ACHN (cell line): ENCODE measurements around the gene TMEM168.
"Not testable (repeated sequence)": the region's sequence is repeated elsewhere in the genome, so short reads cannot be mapped to it uniquely, and the experiment has no call there.

Experiments used
- DNase-seq: peaks from one replicate; pipeline ENCODE4 v3.0.0-alpha.2; 2015
- in situ Hi-C: cut with HindIII; loops from 2 replicates; pipeline ENCODE4 v1.10.0; 2017; ENCODE audit warnings: low sequenced_read_pairs, low pct_ligation_motif_present, low pct_unique_long_range_greater_than_20kb

Gene TMEM168, protein sequence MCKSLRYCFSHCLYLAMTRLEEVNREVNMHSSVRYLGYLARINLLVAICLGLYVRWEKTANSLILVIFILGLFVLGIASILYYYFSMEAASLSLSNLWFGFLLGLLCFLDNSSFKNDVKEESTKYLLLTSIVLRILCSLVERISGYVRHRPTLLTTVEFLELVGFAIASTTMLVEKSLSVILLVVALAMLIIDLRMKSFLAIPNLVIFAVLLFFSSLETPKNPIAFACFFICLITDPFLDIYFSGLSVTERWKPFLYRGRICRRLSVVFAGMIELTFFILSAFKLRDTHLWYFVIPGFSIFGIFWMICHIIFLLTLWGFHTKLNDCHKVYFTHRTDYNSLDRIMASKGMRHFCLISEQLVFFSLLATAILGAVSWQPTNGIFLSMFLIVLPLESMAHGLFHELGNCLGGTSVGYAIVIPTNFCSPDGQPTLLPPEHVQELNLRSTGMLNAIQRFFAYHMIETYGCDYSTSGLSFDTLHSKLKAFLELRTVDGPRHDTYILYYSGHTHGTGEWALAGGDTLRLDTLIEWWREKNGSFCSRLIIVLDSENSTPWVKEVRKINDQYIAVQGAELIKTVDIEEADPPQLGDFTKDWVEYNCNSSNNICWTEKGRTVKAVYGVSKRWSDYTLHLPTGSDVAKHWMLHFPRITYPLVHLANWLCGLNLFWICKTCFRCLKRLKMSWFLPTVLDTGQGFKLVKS

DNA sequence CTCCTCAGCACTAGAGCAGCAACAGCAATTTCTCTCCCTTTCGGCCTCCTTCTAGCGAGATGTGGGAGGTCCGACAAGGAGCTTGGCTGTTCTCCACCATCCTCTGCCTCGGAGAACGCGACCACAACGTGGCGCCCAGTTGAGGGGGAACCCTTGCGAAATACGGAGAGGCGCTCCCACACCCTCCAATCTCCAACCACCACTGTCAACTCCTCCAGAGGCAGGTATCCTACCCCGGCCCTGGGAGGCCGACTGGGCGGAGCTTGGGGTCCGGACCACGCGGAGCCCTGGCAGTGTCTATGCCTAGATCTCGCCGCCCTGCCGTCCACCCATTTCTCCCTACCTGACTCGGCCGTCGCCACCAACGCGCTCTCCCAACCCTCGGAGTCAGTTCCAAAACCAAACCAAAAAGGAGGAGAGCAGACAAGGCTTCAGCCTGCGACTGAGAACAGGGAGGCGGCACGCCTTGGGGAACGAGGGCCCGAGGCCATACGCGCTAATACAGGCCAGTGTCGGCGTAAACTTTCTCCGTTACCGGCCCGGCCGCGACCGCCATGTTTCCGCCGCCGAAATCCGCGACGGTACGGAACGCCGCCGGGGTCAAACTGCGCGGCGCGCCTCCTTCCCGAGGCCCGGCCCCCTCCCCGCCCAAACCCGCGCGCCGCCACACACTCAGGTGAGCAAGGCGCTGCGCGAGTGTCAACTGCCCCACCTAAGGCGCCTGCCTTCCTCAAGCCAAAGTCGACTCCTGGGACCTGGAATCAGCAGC lies at the start of gene TMEM168:
TMEM168 (minus strand) TSS at position 577 of the 769 bp plus-strand sequence. CDS start 5,568 bp downstream, outside the sequence.
- in situ Hi-C loops = no loop called here
- peak; percentile 85 for DNase-seq

- DNase-seq, in situ Hi-C loops: not testable (repeated sequence)
Measured at GRCh38 chr7:112835928-112836327, 45.7 kb upstream of the TMEM168 start.

DNA sequence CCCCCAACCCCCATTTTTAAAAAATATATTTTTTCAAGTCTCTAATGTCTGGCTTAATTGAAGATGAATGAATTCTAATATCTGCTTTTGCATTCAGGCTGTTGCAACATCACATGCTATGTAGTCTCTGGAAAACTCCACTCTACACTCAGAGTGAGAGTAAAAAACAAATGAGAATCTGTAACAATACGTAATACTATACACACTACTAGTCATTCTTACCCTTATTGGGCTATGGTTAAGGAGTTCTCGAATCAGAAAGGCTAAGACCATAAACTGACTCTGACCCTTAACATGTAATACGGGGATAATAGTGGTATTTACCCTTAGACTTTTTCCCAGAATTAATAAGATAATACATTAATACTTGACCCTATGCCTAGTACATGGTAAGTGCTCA lies 42.9 kb upstream of the TMEM168 start:
- no peak for DNase-seq
- in situ Hi-C loops = no loop called here

DNA sequence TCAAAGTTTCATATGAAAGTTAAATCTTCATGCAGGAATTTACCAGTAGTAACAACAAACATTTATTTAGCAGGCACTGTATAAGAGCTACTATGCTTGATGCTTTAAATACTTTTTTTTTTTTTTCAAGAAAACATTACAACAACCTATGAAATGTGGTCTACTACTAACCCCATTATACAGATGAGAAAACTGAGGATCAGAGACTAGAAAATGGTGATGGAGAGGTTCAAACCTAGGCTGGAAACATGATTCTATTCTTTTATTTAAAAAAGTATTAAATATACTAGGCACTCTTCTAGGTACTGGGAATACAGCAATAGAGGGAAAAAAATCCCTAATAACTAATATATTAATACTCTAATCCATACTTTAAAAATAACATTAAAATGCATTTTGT lies 40.6 kb upstream of the TMEM168 start:
- DNase-seq = no peak
- in situ Hi-C loops = no loop called here

DNA sequence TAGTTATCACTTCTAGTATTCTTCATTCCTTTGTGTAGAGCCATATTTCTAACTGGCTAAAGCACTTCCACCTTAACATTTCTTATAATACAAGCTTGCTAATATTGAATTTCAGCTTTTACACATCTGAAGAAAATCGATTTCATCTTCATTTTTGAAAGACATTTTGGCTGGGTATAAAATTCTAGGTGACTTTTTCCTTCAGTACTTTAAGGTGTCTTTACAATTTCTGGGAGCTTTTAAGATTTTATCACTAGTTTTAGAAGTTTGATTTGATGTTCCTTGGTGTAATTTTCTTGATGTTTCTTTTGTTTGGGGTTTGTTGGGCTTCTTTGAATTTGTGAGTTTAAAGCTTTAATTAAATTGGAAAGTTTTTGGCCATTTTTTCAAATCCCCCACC lies 38.5 kb upstream of the TMEM168 start:
- in situ Hi-C loops = no loop called here
- no peak for DNase-seq

DNA sequence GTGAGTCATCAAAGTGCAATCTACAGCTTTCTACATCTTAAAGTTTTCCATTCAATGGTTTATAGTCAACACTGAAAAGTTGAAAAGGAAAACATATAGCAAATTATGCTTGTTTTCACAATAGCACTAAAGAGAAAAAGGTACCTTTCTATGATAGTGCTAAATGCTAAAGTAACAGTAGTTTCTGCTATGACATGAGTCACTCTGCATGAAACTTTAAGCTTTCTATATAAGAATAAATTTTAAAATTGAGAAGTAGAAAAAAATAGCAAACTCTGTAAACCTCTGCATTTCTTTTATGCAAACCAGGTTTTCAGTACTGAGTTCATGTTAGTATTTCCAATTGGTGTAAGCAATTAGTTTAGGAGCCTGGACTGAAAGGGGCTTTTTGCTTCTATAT lies 31.2 kb upstream of the TMEM168 start:
- DNase-seq = no peak
- in situ Hi-C loops = no loop called here

DNA sequence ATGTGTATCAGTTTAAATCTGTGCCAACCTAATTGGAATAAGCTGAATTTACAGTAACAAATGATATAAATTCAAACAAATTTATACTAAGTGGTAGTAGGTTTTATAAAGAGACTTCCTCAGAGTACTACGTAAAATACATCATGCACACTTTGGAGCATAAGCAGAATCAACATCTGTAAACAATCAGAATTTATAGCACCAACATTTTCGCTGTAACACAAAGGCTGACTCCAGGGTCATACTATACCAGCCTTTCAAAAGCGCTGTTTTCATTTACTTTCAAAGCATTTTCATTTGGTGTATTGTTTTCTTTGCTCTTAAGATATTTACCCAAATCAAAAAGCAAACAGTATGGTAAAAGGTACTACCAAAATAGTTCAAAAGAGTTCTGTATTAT lies 29.3 kb upstream of the TMEM168 start:
- DNase-seq = no peak
- in situ Hi-C loops = no loop called here

GRCh38 chr7:112806156-112806555 lies 16.0 kb upstream of the TMEM168 start:
- DNase-seq = no peak
- in situ Hi-C loops = no loop called here

DNA sequence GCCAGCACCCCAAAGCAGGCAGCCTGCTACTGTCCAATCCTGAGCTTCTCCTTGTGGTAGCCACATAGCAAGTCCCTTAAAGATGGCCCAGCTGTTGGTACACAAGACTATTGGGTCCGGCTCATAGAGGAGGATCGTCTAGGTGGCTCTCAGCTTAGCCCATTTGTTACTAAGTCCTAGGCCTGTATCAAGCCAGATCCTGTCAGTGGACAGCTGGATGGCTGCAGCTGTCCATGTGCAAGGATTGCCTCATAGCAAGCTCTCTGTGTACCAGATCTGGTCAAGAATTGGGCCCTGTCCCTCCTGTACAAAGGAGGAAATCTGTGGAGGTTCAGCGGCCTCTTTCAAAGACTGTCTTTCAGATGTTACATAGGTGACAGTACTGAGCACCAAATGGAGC lies 12.2 kb upstream of the TMEM168 start:
- DNase-seq = no peak
- in situ Hi-C loops = no loop called here

- DNase-seq = no peak
- in situ Hi-C loops = no loop called here
Measured at GRCh38 chr7:112800486-112800885, 10.3 kb upstream of the TMEM168 start.

GRCh38 chr7:112799448-112800120 lies 9.4 kb upstream of the TMEM168 start:
- in situ Hi-C loops = no loop called here
- no peak for DNase-seq

DNA sequence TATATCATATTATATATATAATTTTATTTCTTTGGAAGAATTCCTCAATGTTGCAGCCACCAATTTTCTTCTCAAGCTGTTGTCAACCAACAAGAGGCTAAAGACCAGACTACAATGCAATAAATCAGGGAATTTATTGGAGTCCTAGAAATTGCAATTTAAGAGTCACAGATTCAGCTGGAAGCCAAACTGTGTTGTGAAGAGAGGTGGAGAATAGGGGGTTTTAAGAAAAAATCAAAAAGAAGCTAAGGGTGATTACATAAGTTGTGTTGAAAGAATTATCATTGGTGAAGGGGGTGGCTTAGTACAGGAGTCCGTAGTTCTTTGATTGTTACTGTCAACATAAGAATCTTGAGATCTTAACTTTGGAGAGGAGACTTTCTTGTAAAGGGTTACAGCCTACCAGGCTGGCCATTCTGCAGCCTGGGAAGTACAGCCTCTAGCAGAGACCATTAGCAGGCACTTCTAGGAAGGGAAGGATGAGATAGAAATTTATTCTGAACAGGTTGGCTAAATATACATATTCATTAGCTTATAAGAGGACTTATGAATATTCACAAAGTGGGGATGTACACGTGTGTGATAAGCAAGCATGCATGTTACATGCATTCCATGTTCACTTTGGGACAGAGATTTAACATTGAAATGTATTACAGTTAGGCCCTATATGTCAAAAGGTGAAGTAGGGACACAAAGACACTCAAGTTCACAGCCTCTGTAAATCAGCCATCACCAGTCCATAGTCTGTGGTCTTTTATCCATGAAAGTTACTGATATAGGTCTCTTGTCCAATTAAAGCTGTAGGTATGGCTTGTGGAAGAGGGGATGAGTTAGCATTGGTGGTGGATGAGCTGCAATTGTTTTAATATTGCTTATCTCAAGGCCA lies 8.3 kb upstream of the TMEM168 start:
- DNase-seq = no peak
- in situ Hi-C loops = no loop called here

DNA sequence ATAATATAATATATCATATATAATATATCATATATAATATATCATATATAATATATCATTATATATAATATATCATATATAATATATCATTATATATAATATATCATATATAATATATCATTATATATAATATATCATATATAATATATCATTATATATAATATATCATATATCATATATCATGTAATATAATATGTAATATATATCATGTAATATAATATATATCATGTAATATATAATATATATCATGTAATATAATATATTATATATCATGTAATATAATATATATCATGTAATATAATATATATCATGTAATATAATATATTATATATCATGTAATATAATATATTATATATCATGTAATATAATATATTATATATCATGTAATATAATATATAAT lies 6.4 kb upstream of the TMEM168 start:
- in situ Hi-C loops, DNase-seq: not testable (repeated sequence)

- no peak for DNase-seq
- in situ Hi-C loops = no loop called here
Measured at GRCh38 chr7:112792441-112792840, 2.2 kb upstream of the TMEM168 start.

GRCh38 chr7:112791465-112792168 lies 1.4 kb upstream of the TMEM168 start:
- in situ Hi-C loops = no loop called here
- no peak for DNase-seq

DNA sequence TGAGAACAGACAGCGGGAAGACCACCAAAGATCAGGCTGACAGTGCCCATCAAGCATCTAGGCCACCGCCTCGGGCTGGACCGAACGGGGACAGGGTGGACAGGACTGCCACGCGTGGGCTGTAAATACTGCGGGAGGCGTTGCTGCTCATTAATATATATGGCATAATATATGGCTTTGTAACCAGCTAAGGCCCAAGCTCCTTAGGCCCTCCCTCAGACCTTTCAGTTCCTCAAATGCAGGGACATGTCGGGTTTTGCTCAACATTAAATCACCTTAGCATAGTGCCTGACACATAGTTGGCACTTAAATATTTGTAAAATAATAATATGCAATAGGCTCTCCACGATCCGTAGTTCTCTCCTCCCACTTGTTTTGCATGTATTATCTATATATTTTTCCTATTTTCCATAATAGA lies 402 bp upstream of the TMEM168 start:
- DNase-seq = no peak

GRCh38 chr7:112789453-112789816 lies 758 bp downstream of the TMEM168 start:
- DNase-seq = no peak
- in situ Hi-C loops = no loop called here

More for the DNA sequence above, 402 bp upstream of the TMEM168 start:
- in situ Hi-C loops = no loop called here
